ENCODE data around the gene NPTX1.
A peak's percentile ranks its signal among the peaks of the same experiment; 100 is the strongest.

NPTX1 gene

DNA sequence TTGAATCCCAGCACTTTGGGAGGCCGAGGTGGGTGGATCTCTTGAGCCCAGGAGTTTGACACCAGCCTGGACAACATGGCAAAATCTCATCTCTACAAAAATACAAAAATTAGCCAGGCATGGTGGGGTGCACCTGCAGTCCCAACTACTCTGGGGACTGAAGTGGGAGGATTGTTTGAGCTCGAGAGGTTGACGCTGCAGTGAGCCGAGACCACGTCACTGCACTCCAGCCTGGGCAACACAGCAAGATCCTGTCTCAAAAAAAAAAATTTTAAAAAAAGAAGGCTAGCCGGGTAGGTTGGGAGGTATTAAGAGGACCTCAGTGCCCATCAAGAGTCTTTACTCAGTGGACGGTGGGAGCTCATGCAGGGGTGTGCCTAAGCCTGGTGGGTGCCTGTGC is 3.8 kb upstream of the NPTX1 start:
- in situ Hi-C loops (cut with MboI; ENCODE audit: low sequenced_read_pairs, unreplicated experiment): no loop called here
- no peak for DNase-seq (ENCODE audit: low spot score)
- TF ChIP-seq, protein P1, sequence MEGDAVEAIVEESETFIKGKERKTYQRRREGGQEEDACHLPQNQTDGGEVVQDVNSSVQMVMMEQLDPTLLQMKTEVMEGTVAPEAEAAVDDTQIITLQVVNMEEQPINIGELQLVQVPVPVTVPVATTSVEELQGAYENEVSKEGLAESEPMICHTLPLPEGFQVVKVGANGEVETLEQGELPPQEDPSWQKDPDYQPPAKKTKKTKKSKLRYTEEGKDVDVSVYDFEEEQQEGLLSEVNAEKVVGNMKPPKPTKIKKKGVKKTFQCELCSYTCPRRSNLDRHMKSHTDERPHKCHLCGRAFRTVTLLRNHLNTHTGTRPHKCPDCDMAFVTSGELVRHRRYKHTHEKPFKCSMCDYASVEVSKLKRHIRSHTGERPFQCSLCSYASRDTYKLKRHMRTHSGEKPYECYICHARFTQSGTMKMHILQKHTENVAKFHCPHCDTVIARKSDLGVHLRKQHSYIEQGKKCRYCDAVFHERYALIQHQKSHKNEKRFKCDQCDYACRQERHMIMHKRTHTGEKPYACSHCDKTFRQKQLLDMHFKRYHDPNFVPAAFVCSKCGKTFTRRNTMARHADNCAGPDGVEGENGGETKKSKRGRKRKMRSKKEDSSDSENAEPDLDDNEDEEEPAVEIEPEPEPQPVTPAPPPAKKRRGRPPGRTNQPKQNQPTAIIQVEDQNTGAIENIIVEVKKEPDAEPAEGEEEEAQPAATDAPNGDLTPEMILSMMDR (IDR thresholded peaks at IDR 0.05; ENCODE audit: borderline replicate concordance, control extremely low read depth, extremely low read depth, insufficient read depth, missing control alignments): no peak

DNA sequence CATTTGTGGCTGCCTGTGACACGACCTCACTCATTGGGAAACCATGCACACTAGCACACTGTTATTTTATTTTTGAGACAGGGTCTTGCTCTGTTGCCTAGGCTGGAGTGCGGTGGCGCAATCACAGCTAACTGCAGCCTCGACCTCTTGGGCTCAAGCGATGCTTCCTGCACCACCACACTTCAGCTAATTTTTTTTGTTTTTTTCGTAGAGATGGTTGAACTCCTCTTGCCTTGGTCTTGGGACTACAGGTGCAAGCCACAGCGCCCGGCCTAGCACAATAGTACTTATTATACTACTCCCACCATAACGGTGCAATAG is 2.8 kb upstream of the NPTX1 start:
- no peak for DNase-seq (ENCODE audit: low spot score)
- TF ChIP-seq, protein P1 (IDR thresholded peaks at IDR 0.05; ENCODE audit: borderline replicate concordance, control extremely low read depth, extremely low read depth, insufficient read depth, missing control alignments): no peak
- in situ Hi-C loops (cut with MboI; ENCODE audit: low sequenced_read_pairs, unreplicated experiment): no loop called here

DNA sequence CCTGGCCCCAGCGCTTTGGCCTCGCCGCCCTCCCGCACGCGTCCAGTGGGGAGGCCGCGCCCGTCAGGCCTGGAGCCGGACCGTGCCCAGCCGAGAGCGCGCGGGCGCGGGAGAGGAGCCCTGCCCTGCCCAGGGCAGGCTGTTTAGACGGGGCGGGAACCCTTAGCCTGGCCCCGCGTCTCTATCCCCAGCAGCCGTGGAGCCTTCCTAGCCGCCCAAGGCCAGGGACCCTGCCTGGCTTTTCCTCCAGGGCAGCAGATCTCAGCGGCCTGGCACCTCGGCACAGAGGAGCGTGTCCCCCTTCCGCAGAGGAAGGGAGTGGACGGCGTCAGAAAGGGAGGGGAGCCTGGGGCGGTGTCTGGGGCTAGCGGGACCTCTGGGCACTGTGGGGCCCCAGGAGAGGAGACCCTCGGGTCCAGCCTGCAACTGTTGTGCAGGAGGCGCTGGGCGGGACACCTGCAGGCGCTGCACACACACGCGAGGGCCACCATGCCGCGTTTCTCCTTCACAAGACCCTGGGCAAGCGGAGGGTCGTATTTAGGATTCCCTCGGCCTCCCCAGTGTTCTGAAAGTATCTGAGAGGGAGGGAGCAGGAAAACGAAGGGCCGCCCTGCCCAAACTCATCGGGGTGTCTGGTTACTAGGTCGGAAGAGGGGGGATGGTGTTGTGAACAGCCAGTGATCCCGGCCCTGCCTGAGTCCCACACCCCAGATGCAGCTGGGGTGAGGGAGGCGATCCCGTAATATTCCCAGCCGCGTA is 2.3 kb upstream of the NPTX1 start:
- TF ChIP-seq, protein P1 (IDR thresholded peaks at IDR 0.05; ENCODE audit: borderline replicate concordance, control extremely low read depth, extremely low read depth, insufficient read depth, missing control alignments): no peak
- DNase-seq (ENCODE audit: low spot score): no peak
- in situ Hi-C loops (cut with MboI; ENCODE audit: low sequenced_read_pairs, unreplicated experiment): no loop called here

DNA sequence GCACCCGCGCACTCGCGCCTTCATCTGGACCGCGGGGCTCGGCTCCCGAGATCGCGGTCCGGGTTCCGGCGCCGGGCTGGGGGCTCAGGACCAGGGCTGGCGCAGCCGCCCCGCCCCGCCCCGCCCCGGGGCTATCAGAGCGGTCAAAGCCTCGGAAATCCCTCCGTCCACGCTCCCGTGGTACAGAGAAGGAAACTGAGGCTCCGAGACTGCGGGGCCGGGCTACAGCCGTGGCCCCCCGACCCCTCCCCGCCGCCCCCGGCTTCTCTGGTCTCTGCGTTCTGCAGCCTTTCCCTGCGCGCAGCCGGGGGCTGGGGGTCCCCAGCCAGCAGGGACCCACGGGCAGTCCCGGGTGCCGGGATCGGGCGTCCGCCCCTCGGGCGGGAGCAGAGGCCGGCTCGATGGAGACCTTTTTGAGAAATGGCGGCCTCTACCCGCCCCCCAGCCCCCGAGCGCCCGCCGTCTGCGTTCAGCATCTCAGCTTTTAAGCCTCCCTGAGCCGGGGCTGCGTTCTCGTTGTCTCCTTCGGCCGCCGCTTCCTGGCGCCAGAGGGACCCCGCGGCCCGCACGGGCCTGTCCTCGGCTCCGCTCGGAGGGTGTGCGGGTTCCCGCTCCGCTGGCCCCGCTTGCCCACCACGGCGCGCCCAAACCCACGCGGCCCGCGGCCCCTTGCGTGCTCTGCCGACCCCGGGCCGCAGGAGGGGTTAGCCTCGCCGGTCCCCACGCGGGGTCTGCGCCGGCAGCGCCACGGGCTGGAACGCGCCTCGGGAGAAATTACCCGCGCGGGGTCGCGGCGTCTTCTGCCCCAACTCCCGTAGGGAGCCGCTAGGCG is 1.5 kb upstream of the NPTX1 start:
- peak; percentile 72 for DNase-seq (ENCODE audit: low spot score)
- TF ChIP-seq, protein P1 (IDR thresholded peaks at IDR 0.05; ENCODE audit: borderline replicate concordance, control extremely low read depth, extremely low read depth, insufficient read depth, missing control alignments): peak; percentile 16
- in situ Hi-C loops (cut with MboI; ENCODE audit: low sequenced_read_pairs, unreplicated experiment): no loop called here

DNA sequence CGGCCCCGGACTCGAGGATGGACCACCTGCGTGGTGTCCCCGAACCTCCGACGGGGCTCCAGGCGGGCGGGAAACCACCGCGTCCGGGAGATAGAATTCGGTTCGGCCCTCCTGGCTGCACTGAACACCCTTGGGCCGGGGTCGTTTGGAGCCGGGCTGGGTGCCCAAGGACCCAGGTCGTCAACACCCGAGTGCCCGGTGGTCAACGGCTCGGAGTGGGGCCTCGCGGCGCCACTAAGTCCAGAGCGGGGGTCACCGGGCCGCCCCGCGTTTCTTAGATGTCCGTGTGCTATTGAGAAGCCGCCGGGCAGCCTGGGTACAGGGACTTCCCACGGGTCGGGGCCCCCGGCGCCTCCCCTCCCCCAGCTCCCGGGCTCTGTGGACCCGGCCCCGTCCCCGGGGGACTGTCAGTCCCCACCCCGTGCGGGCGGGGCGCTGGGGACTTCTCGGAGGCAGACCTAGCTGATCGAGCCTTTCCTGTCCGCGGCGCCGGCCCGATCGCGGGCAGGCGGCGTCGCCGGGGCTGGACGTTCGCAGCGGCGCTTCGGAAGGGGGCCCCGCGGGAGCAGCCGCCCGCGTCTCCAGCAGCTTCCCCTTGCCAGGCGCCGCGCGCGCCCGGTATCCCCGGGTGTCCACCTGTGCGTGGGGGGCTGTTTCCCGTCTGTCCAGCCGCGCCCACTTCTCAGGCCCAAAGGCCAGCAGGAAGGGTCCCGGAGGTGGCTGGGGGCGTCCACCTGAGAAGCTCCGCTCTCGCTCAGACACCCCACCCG is 655 bp upstream of the NPTX1 start:
- DNase-seq (ENCODE audit: low spot score): peak; percentile 61

More for the DNA sequence above, 655 bp upstream of the NPTX1 start:
- TF ChIP-seq, protein P1 (IDR thresholded peaks at IDR 0.05; ENCODE audit: borderline replicate concordance, control extremely low read depth, extremely low read depth, insufficient read depth, missing control alignments): no peak
- in situ Hi-C loops (cut with MboI; ENCODE audit: low sequenced_read_pairs, unreplicated experiment): no loop called here
